Ascending aorta (tissue), 2 donors: Measurements from ENCODE around the gene C16orf46. TPM values are rescaled to one million over a fixed set of nuclear protein-coding genes. Genes with fewer than 3 reads are reported as not detected.
A peak's percentile ranks its signal among the peaks of the same experiment; 100 is the strongest.

Experiments used
- DNase-seq, 2 donors: peaks; one replicate each; pipeline ENCODE4 v3.0.0-alpha.2; 2019; ENCODE audit warnings: low spot score in 2 of 2
- H3K27ac ChIP-seq, 2 donors: fragments of 200-600 bp; sonication (generic); one replicate each; pipeline ENCODE4 v1.5.1; 2016 to 2017; ENCODE audit warnings: mild to moderate bottlenecking in 1 of 2
- H3K27me3 ChIP-seq: fragments of 200-600 bp; sonication (generic); one replicate; pipeline ENCODE4 v1.5.1; 2017
- H3K36me3 ChIP-seq, 2 donors: fragments of 200-600 bp; sonication (generic); one replicate each; pipeline ENCODE4 v1.5.1; 2016
- H3K4me1 ChIP-seq, 2 donors: fragments of 200-600 bp; sonication (generic); one replicate each; pipeline ENCODE4 v1.5.1; 2016 to 2017; ENCODE audit warnings: mild to moderate bottlenecking in 1 of 2
- H3K4me3 ChIP-seq, 2 donors: fragments of 200-600 bp; sonication (generic); one replicate each; pipeline ENCODE4 v1.5.1; 2016 to 2017; ENCODE audit warnings: mild to moderate bottlenecking in 1 of 2
- H3K9me3 ChIP-seq, 2 donors: fragments of 200-600 bp; sonication (generic); one replicate each; pipeline ENCODE4 v1.5.1; 2016
- CTCF ChIP-seq, 3 experiments: fragments of 200-600 bp in 2 of 3; fragments of 450-650 bp in 1 of 3; sonication (generic) in 2 of 3; IDR thresholded peaks; one replicate each; pipeline ENCODE4 v1.5.1; 2016 to 2019; ENCODE audit warnings: antibody characterized with exemption in 3 of 3, mild to moderate bottlenecking in 1 of 3, moderate library complexity in 1 of 3
- intact Hi-C: fragments of 100-400 bp; cut with DNase I; formaldehyde crosslinking; loops from one replicate; pipeline ENCODE4 v1.15.1; 2023
- total RNA-seq: library from RNA; depleted of rRNA; stranded (reverse); fragments of >200 nt; gene quantifications from one replicate; pipeline ENCODE4 v1.1.0, GENCODE V29; 2016

Gene C16orf46
- total RNA-seq, 1 donor from 2014 or later, result not detected

DNA sequence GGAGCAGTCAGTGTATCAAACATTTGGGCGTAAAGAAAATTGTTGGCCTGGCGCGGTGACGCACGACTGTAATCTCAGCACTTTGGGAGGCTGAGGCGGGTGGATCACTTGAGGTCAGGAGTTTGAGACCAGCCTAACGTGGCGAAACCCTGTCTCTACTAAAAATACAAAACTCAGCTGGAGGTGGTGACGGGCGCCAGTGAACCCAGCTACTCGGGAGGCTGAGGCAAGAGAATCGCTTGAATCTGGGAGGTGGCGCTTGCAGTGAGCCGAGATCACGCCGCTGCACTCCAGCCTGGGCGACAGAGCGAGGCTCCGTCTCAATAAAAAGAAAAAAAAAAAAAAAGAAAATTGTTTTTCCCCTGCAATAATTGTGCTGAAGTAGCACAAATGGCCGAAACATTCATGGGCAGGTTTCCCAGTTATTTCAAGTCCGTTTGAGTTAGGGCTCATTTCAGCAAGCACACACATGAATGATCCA, 17.8 kb upstream of the C16orf46 start:
- Histone ChIP-seq H3K36me3 (no peaks in the 10 kb centered on the region), H3K9me3 (no peaks in the 10 kb centered on the region), H3K4me3 (peak overlapping the region; percentile 22 to 99), H3K4me1 (no peaks in the 10 kb centered on the region), H3K27me3 (no peaks in the 10 kb centered on the region), H3K27ac (no peak overlapping the region)
- DNase-seq, result no peak
- intact Hi-C loops, result loop anchor here (5.0 to 10.0 kb wide), 2 partner anchors 190 to 347 kb away; partner anchors contain the start of gene CMIP
- TF ChIP-seq CTCF (IDR thresholded peaks at IDR 0.05), result no peak

- Histone ChIP-seq H3K27ac (no peak overlapping the region), H3K4me1 (no peaks in the 10 kb centered on the region), H3K27me3 (no peaks in the 10 kb centered on the region), H3K9me3 (no peaks in the 10 kb centered on the region), H3K36me3 (peaks cover 0 to 5% of the 10 kb centered on the region in 2 donors), H3K4me3 (no peak overlapping the region)
- TF ChIP-seq CTCF (IDR thresholded peaks at IDR 0.05), result no peak
- intact Hi-C loops, result no loop called here
- DNase-seq, result no peak
Measured at GRCh38 chr16:81088836-81089235, 11.8 kb upstream of the C16orf46 start.

- intact Hi-C loops, result no loop called here
- Histone ChIP-seq H3K27me3 (no peaks in the 10 kb centered on the region), H3K27ac (no peak overlapping the region), H3K4me1 (peaks cover 0 to 4% of the 10 kb centered on the region in 2 donors), H3K4me3 (no peak overlapping the region), H3K9me3 (no peaks in the 10 kb centered on the region), H3K36me3 (peaks cover 0 to 4% of the 10 kb centered on the region in 2 donors)
- no peak for DNase-seq
- no peak for TF ChIP-seq CTCF (IDR thresholded peaks at IDR 0.05)
Measured at GRCh38 chr16:81081014-81081413, 4.0 kb upstream of the C16orf46 start.

- H3K4me1 ChIP-seq, result peaks cover 0 to 4% of the 10 kb centered on the region in 2 donors
- intact Hi-C loops, result no loop called here
- H3K36me3 ChIP-seq, result peaks cover 0 to 4% of the 10 kb centered on the region in 2 donors
- H3K27ac ChIP-seq, result no peak overlapping the region
- H3K4me3 ChIP-seq, result no peak overlapping the region
- no peak for TF ChIP-seq CTCF (IDR thresholded peaks at IDR 0.05)
- no peak for DNase-seq
- no peaks in the 10 kb centered on the region for H3K9me3 ChIP-seq
- H3K27me3 ChIP-seq, result no peaks in the 10 kb centered on the region
Measured at GRCh38 chr16:81080233-81080632, 3.2 kb upstream of the C16orf46 start.

GRCh38 chr16:81076566-81077075, 417 bp downstream of the C16orf46 start:
- peak overlapping the region; percentile 96 to 99 for H3K27ac ChIP-seq
- H3K4me1 ChIP-seq, result peaks cover 0 to 4% of the 10 kb centered on the region in 2 donors
- no peaks in the 10 kb centered on the region for H3K27me3 ChIP-seq
- TF ChIP-seq CTCF (IDR thresholded peaks at IDR 0.05), result no peak
- H3K36me3 ChIP-seq, result no peaks in the 10 kb centered on the region
- H3K4me3 ChIP-seq, result peak overlapping the region; percentile 72 to 91
- no peaks in the 10 kb centered on the region for H3K9me3 ChIP-seq
- DNase-seq, result peak; percentile 40 to 93
- intact Hi-C loops, result loop anchor here (1.0 to 5.0 kb wide), 8 partner anchors 20 to 536 kb away; partner anchors contain the start of genes ATMIN, CENPN, CMIP and DYNLRB2
